ENCODE results near the gene DOCK10.

The DOCK10 gene

DNA sequence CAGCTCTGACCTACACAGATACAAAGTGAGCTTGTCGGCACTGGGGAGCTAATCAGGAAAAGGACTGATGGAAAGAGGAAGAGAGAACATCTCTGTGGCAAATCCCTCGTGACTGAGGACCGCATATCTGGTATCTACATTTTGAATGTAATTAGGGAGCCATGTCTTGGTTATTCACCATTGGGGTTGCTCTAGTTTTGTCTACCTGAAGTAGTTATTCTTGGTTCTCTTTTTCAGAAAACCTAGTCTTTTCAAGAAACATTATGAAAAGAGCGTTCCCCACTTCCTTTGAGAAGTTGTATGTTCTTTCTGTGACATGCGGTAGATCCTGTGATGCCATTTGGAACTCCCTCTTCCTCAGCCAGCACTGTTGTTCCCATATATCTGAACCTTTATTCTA, 104.4 kb downstream of the DOCK10 start:
- no peak for DNase-seq (ENCODE audit: extremely low read depth, low read depth)
- no peak overlapping the region for H3K4me3 ChIP-seq (replicated peaks; ENCODE audit: low read depth, low read length)

GRCh38 chr2:224934526-224935188, 107.6 kb downstream of the DOCK10 start:
- TF ChIP-seq CTCF (IDR thresholded peaks at IDR 0.05; ENCODE audit: low read depth, low read length, missing control alignments): no peak
- no peak overlapping the region for H3K4me3 ChIP-seq (replicated peaks; ENCODE audit: low read depth, low read length)
- DNase-seq (ENCODE audit: extremely low read depth, low read depth): no peak

More for the DNA sequence above, 104.4 kb downstream of the DOCK10 start:
- no peak for TF ChIP-seq CTCF (IDR thresholded peaks at IDR 0.05; ENCODE audit: low read depth, low read length, missing control alignments)

DNA sequence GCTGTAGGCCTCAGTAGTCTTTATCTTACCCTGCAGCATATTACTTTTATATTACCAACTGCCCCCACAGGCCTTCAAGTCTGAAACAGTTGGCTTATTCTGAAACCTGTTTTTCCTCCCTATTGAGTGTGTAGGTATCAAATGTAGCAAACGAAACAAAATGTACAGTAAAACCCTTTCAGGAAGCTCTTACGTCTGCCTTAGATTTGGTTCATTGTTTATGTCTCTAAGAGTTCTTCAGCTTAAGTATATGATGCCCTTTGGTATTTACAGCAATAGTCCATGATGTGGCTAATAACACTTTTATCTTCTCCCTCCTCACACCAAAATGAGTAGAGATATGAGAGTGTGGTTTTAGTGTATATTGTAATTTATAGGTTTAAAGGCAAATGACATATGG, 108.8 kb downstream of the DOCK10 start:
- no peak for DNase-seq (ENCODE audit: extremely low read depth, low read depth)
- H3K4me3 ChIP-seq (replicated peaks; ENCODE audit: low read depth, low read length): no peak overlapping the region
- no peak for TF ChIP-seq CTCF (IDR thresholded peaks at IDR 0.05; ENCODE audit: low read depth, low read length, missing control alignments)

DNA sequence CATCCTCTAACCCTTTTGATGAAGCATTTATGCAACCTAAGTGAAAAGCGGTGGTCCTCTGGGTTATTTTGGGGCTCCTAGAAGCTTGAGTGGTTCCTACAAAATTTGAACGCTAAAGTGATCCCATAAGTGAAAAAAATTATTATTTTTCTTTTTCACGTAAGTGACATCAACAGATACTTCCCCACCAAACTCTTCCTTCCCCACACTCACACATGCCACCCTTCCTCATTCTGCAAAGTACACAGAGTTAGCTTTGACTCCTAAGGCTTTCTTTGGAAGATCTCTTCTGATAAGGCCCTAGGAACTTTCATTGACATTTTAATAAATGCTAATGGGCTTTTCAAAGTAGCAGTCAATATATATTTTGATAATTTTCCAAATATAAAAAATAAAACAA, 109.7 kb downstream of the DOCK10 start:
- no peak for TF ChIP-seq CTCF (IDR thresholded peaks at IDR 0.05; ENCODE audit: low read depth, low read length, missing control alignments)
- DNase-seq (ENCODE audit: extremely low read depth, low read depth): no peak
- H3K4me3 ChIP-seq (replicated peaks; ENCODE audit: low read depth, low read length): no peak overlapping the region

DNA sequence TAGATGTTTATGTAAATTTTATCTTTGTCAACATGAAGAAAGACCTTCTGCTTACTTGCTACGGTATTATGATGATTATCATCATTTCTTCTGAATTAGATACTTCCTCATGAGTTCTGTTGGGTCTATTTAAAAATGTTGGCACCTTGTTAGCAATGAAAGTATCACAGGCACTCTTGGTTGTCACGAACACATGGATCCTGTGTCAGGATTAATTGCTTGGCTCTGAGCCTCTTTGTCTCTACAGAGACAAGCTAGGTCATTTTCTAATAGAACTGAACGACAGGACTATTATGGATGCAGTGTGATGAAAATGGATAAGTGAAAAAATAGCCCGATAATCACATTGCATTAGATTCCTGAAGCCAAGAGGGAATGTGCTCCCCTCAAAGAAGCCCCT, 110.3 kb downstream of the DOCK10 start:
- no peak for DNase-seq (ENCODE audit: extremely low read depth, low read depth)
- H3K4me3 ChIP-seq (replicated peaks; ENCODE audit: low read depth, low read length): no peak overlapping the region
- TF ChIP-seq CTCF (IDR thresholded peaks at IDR 0.05; ENCODE audit: low read depth, low read length, missing control alignments): no peak

GRCh38 chr2:224930990-224931389, 111.3 kb downstream of the DOCK10 start:
- no peak overlapping the region for H3K4me3 ChIP-seq (replicated peaks; ENCODE audit: low read depth, low read length)
- DNase-seq (ENCODE audit: extremely low read depth, low read depth): no peak
- peak; percentile 4 for TF ChIP-seq CTCF (IDR thresholded peaks at IDR 0.05; ENCODE audit: low read depth, low read length, missing control alignments)

GRCh38 chr2:224930124-224930523, 112.1 kb downstream of the DOCK10 start:
- no peak overlapping the region for H3K4me3 ChIP-seq (replicated peaks; ENCODE audit: low read depth, low read length)
- TF ChIP-seq CTCF (IDR thresholded peaks at IDR 0.05; ENCODE audit: low read depth, low read length, missing control alignments): no peak
- DNase-seq (ENCODE audit: extremely low read depth, low read depth): no peak
